Measurements from ENCODE around the gene THBS2. TPM values are rescaled to one million over a fixed set of nuclear protein-coding genes. Genes with fewer than 3 reads are reported as not detected.
A peak's percentile ranks its signal among the peaks of the same experiment; 100 is the strongest.
"Not testable (repeated sequence)": the region's sequence is repeated elsewhere in the genome, so short reads cannot be mapped to it uniquely, and the experiment has no call there.

THBS2 gene
- total RNA-seq (not detected), polyA plus RNA-seq (under 1 TPM; 0.09 to 0.14 TPM)

DNA sequence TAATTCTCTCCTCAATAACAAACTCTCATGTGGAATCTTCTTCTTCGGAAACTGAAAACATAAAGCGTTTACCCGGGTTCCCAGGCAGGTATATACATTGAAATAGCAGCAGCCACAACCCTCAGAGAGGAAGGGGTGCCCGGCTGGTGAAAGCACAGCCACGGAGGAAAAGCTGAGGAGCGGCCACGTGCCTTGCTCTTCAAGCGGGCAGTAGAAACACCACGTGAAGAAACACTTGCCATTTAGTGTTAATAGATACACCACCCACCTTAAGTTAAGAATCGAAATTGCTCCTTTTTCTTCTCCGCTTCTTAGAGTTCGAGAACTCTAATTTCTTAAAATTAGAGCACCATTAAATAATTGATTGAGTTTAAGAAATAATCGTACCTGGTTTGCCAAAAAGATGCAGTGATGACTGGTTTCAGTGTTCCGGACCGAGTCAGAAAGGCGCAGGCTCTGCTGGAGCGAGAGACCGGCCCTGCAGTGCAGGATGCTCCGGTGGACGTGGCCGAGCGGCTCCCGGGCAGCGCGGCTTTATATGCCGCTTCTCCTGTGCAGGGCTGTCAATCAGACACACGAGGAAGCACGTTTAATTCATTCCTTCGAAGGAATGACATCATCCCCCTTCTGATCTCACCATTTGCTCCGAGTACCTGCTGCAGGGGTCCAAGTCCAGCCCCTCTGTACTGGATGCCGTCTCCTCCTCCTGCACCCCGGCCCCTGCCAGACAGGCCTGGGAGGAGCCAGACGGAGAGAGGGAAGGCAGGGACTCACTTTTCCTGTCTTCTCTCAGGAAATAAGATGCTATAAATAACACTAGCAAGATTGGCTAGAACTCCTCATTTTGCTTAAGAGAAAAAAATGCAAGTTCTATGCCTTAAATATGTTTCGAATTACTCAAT lies at the start of gene THBS2:
TSS of gene THBS2 (minus strand) at position 510 of the 902 bp plus-strand sequence. CDS start 3,062 bp downstream, outside the sequence.
- peaks cover 22% of the 10 kb centered on the region for H3K27me3 ChIP-seq (ENCODE audit: insufficient read depth, low read length)
- intact Hi-C loops (cut with micrococcal nuclease): no loop called here
- no peaks in the 10 kb centered on the region for H3K36me3 ChIP-seq (ENCODE audit: insufficient read depth, low read length)
- H3K9me3 Mint-ChIP-seq: peaks cover 0 to 6% (median 0%) of the 10 kb centered on the region in 8 donors
- peaks cover 14 to 25% (median 18%) of the 10 kb centered on the region in 4 donors for H3K4me1 Mint-ChIP-seq
- no peaks in the 10 kb centered on the region for H3K36me3 Mint-ChIP-seq
- peaks cover 52 to 54% of the 10 kb centered on the region in 2 donors for H3K27me3 Mint-ChIP-seq
- peak within 1 kb of the TSS; percentile 26 to 70 (median 55) for H3K4me3 Mint-ChIP-seq
- DNase-seq: no peak
- ChIA-PET POLR2A (ENCODE audit: partially characterized antibody) (no interaction called here), CTCF (ENCODE audit: partially characterized antibody) (no interaction called here)
- H3K9me3 ChIP-seq (ENCODE audit: control insufficient read depth in 1 of 2, low read length in 2 of 2): no peaks in the 10 kb centered on the region
- peaks cover 20% of the 10 kb centered on the region for H3K4me1 ChIP-seq (ENCODE audit: insufficient read depth, low read length)
- H3K27ac Mint-ChIP-seq: peak within 1 kb of the TSS in 1 of 7 donors; percentile 23
- no peak within 1 kb of the TSS for H3K27ac ChIP-seq (ENCODE audit: low read depth, low read length)
- no peak within 1 kb of the TSS for H3K4me3 ChIP-seq (ENCODE audit: low read length in 2 of 2)

DNA sequence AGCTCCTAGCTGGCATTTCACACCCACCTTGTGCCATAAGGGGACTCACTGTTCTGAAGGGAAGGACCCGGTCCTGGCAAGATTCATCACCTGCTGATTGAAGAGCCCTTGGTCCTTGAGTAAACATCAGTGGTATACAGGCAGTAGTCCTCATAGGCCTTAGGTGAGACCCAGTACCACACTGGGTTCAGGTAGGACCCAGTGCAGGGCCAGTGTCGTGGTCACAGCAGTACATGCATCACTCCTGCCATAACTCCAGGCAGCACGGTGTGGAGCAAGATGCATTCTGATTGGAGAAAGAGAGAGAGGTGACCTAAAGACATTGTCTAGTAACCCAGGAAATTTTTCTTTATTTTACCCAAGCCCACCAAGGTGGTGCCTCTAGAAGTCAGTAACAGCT lies 49.1 kb upstream of the THBS2 start:
- Mint-ChIP-seq H3K4me1 (no peaks in the 10 kb centered on the region), H3K27me3 (peaks cover 16 to 17% of the 10 kb centered on the region in 2 donors), H3K9me3 (peaks cover 1 to 10% (median 5%) of the 10 kb centered on the region in 8 donors), H3K4me3 (no peak overlapping the region), H3K27ac (no peak overlapping the region), H3K36me3 (peaks cover 0 to 4% of the 10 kb centered on the region in 2 donors)
- Histone ChIP-seq H3K4me3 (ENCODE audit: low read length in 2 of 2) (no peak overlapping the region), H3K9me3 (ENCODE audit: control insufficient read depth in 1 of 2, low read length in 2 of 2) (no peaks in the 10 kb centered on the region), H3K27me3 (ENCODE audit: insufficient read depth, low read length) (no peaks in the 10 kb centered on the region), H3K36me3 (ENCODE audit: insufficient read depth, low read length) (no peaks in the 10 kb centered on the region), H3K4me1 (ENCODE audit: insufficient read depth, low read length) (no peaks in the 10 kb centered on the region), H3K27ac (ENCODE audit: low read depth, low read length) (no peak overlapping the region)
- DNase-seq: no peak
- intact Hi-C loops (cut with micrococcal nuclease): no loop called here
- CTCF ChIA-PET (ENCODE audit: partially characterized antibody): no interaction called here
- POLR2A ChIA-PET (ENCODE audit: partially characterized antibody): no interaction called here

DNA sequence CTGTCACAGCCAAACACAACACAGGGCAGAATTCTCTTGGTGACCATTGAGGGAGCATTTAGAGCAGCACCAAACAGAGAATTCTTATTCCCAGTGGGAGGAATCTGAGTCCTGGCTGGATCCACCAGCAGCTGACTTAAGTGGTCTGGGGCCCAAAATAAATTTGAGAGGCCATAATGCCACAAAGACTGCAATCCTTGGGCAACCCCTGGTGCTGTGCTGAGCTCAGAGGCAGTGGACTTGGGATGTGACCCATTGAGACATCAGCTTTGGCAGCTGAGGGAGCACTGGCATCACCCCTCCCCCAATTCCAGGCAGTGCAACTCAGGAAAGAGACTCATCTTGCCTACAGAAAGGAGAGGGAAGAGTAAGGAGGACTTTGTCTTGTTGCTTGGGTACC lies 48.6 kb upstream of the THBS2 start:
- H3K4me1 ChIP-seq (ENCODE audit: insufficient read depth, low read length): no peaks in the 10 kb centered on the region
- no peak overlapping the region for H3K4me3 ChIP-seq (ENCODE audit: low read length in 2 of 2)
- H3K9me3 Mint-ChIP-seq: peaks cover 0 to 10% (median 5%) of the 10 kb centered on the region in 8 donors
- peaks cover 0 to 4% of the 10 kb centered on the region in 2 donors for H3K36me3 Mint-ChIP-seq
- no peak for DNase-seq
- no peak overlapping the region for H3K4me3 Mint-ChIP-seq
- CTCF ChIA-PET (ENCODE audit: partially characterized antibody): no interaction called here
- H3K36me3 ChIP-seq (ENCODE audit: insufficient read depth, low read length): no peaks in the 10 kb centered on the region
- intact Hi-C loops (cut with micrococcal nuclease): no loop called here
- no peaks in the 10 kb centered on the region for H3K9me3 ChIP-seq (ENCODE audit: control insufficient read depth in 1 of 2, low read length in 2 of 2)
- no peaks in the 10 kb centered on the region for H3K4me1 Mint-ChIP-seq
- no peak overlapping the region for H3K27ac ChIP-seq (ENCODE audit: low read depth, low read length)
- no peaks in the 10 kb centered on the region for H3K27me3 ChIP-seq (ENCODE audit: insufficient read depth, low read length)
- H3K27ac Mint-ChIP-seq: no peak overlapping the region
- POLR2A ChIA-PET (ENCODE audit: partially characterized antibody): no interaction called here
- H3K27me3 Mint-ChIP-seq: peaks cover 16 to 19% of the 10 kb centered on the region in 2 donors

DNA sequence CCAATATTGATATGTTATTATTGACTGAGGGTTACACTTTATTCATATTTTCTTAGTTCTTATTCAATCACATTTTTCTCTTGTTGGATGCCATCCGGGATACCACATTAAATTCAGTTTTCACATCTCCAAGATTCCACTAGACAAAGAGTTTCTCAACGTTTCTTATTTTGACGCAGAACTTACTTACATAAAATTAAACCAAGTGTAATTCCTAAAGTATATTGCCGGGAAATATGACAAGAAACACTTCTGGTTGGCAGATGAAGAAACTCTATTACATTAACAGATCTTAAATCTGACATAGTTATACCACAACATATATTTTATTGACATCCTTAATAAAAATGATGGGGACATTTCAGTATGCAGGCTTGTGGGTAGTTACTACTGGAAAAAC lies 47.3 kb upstream of the THBS2 start:
- Mint-ChIP-seq H3K4me1 (no peaks in the 10 kb centered on the region), H3K27ac (no peak overlapping the region), H3K27me3 (peaks cover 16 to 23% of the 10 kb centered on the region in 2 donors), H3K36me3 (peaks cover 0 to 4% of the 10 kb centered on the region in 2 donors), H3K4me3 (no peak overlapping the region), H3K9me3 (peaks cover 0 to 10% (median 5%) of the 10 kb centered on the region in 8 donors)
- Histone ChIP-seq H3K36me3 (ENCODE audit: insufficient read depth, low read length) (no peaks in the 10 kb centered on the region), H3K9me3 (ENCODE audit: control insufficient read depth in 1 of 2, low read length in 2 of 2) (no peaks in the 10 kb centered on the region), H3K4me1 (ENCODE audit: insufficient read depth, low read length) (no peaks in the 10 kb centered on the region), H3K4me3 (ENCODE audit: low read length in 2 of 2) (no peak overlapping the region), H3K27me3 (ENCODE audit: insufficient read depth, low read length) (no peaks in the 10 kb centered on the region), H3K27ac (ENCODE audit: low read depth, low read length) (no peak overlapping the region)
- POLR2A ChIA-PET (ENCODE audit: partially characterized antibody): no interaction called here
- no peak for DNase-seq
- CTCF ChIA-PET (ENCODE audit: partially characterized antibody): no interaction called here
- intact Hi-C loops (cut with micrococcal nuclease): no loop called here

DNA sequence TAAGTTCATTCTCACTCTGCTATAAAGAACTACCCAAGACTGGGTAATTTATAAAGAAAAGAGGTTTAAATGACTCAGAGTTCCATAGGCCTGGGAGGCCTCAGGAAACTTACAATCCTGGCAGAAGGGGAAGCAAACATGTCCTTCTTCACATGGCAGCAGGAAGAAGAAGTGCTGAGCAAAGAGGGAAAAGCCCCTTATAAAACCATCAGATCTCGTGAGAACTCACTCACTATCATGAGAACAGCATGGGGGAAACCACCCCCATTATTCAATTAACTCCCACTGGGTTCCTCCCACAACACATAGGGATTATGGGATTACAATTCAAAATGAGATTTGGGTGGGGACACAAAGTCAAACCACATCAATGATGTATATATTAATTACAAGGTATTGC lies 45.0 kb upstream of the THBS2 start:
- DNase-seq; intact Hi-C loops (cut with micrococcal nuclease): not testable (repeated sequence)

DNA sequence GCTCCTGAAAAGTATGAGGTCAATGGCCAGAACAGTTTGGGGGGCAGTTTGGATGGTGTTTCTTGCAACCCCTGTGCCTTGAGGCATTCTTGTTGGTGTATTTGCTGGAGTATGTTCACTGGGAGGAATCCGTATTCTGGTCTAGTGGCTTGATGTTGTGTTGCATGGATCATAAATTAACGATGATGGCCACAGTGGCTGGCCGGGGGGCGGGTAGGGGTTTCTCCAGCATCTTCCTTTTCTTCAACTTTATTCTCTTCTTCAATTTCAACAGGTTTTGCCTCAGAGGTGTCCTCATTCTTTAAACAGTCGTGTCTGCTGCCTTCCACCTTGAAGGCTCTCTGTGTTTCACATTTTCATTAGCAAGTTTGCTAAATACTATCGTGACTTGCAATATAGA lies 43.0 kb upstream of the THBS2 start:
- H3K27me3 Mint-ChIP-seq: peaks cover 12 to 18% of the 10 kb centered on the region in 2 donors
- CTCF ChIA-PET (ENCODE audit: partially characterized antibody): no interaction called here
- intact Hi-C loops (cut with micrococcal nuclease): no loop called here

More for the DNA sequence above, 45.0 kb upstream of the THBS2 start:
- H3K27ac ChIP-seq (ENCODE audit: low read depth, low read length); H3K4me3 Mint-ChIP-seq; H3K36me3 ChIP-seq (ENCODE audit: insufficient read depth, low read length); H3K36me3 Mint-ChIP-seq; H3K9me3 Mint-ChIP-seq; H3K4me1 ChIP-seq (ENCODE audit: insufficient read depth, low read length); H3K27ac Mint-ChIP-seq; H3K9me3 ChIP-seq (ENCODE audit: control insufficient read depth in 1 of 2, low read length in 2 of 2); H3K27me3 ChIP-seq (ENCODE audit: insufficient read depth, low read length); H3K4me1 Mint-ChIP-seq; POLR2A ChIA-PET (ENCODE audit: partially characterized antibody); H3K4me3 ChIP-seq (ENCODE audit: low read length in 2 of 2); CTCF ChIA-PET (ENCODE audit: partially characterized antibody): not testable (repeated sequence)
- peaks cover 18 to 24% of the 10 kb centered on the region in 2 donors for H3K27me3 Mint-ChIP-seq

DNA sequence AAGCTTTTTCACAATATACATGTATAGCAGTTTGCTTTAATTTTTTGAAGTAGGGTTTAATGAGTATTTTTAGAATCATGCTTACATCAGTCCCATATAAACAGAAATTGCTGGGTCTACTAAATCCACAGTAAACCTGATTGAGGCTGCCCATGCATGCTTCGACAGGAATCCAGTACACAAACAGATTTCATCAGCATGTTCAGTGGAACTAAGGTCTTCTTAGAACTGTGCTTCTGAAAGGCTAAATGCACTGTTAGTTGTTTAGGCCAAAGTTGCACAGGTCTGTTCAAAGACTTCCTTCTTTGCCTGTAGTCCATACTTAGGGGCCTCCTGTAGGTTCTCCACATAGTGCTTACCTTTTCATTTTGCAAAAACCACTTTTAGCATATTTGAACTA lies 42.5 kb upstream of the THBS2 start:
- no peak overlapping the region for H3K27ac ChIP-seq (ENCODE audit: low read depth, low read length)
- intact Hi-C loops (cut with micrococcal nuclease): no loop called here
- no peaks in the 10 kb centered on the region for H3K36me3 ChIP-seq (ENCODE audit: insufficient read depth, low read length)
- H3K27me3 ChIP-seq (ENCODE audit: insufficient read depth, low read length): no peaks in the 10 kb centered on the region
- CTCF ChIA-PET (ENCODE audit: partially characterized antibody): no interaction called here
- H3K4me1 ChIP-seq (ENCODE audit: insufficient read depth, low read length): no peaks in the 10 kb centered on the region
- no peak overlapping the region for H3K4me3 Mint-ChIP-seq
- H3K9me3 ChIP-seq (ENCODE audit: control insufficient read depth in 1 of 2, low read length in 2 of 2): no peaks in the 10 kb centered on the region
- H3K27ac Mint-ChIP-seq: no peak overlapping the region
- no peaks in the 10 kb centered on the region for H3K36me3 Mint-ChIP-seq
- DNase-seq: no peak
- no peak overlapping the region for H3K4me3 ChIP-seq (ENCODE audit: low read length in 2 of 2)
- H3K9me3 Mint-ChIP-seq: peaks cover 0 to 5% (median under 1%) of the 10 kb centered on the region in 8 donors
- POLR2A ChIA-PET (ENCODE audit: partially characterized antibody): no interaction called here
- no peaks in the 10 kb centered on the region for H3K4me1 Mint-ChIP-seq
- peaks cover 12 to 18% of the 10 kb centered on the region in 2 donors for H3K27me3 Mint-ChIP-seq

More for the DNA sequence above, 43.0 kb upstream of the THBS2 start:
- H3K36me3 ChIP-seq (ENCODE audit: insufficient read depth, low read length): no peaks in the 10 kb centered on the region
- H3K27me3 ChIP-seq (ENCODE audit: insufficient read depth, low read length): no peaks in the 10 kb centered on the region
- H3K27ac ChIP-seq (ENCODE audit: low read depth, low read length): no peak overlapping the region
- Mint-ChIP-seq H3K4me3 (no peak overlapping the region), H3K27ac (no peak overlapping the region), H3K36me3 (no peaks in the 10 kb centered on the region), H3K4me1 (no peaks in the 10 kb centered on the region), H3K9me3 (peaks cover 0 to 5% (median under 1%) of the 10 kb centered on the region in 8 donors)
- no peak for DNase-seq
- no peaks in the 10 kb centered on the region for H3K4me1 ChIP-seq (ENCODE audit: insufficient read depth, low read length)
- H3K4me3 ChIP-seq (ENCODE audit: low read length in 2 of 2): no peak overlapping the region
- POLR2A ChIA-PET (ENCODE audit: partially characterized antibody): no interaction called here
- H3K9me3 ChIP-seq (ENCODE audit: control insufficient read depth in 1 of 2, low read length in 2 of 2): no peaks in the 10 kb centered on the region
